Epithelial cell of proximal tubule (primary cell): ENCODE data around the gene CES2. TPM values are rescaled to one million over a fixed set of nuclear protein-coding genes. Genes with fewer than 3 reads are reported as not detected.

Source experiments
- DNase-seq: peaks from one replicate; pipeline ENCODE4 v3.0.0-alpha.2; 2011; ENCODE audit warnings: low read depth
- H3K4me3 ChIP-seq: 2 replicates; pipeline ENCODE4 v1.5.1; 2011; ENCODE audit warnings: low read depth, mild to moderate bottlenecking, low read length
- CTCF ChIP-seq: conservative IDR thresholded peaks from 2 replicates; pipeline ENCODE4 v1.5.1; 2012; ENCODE audit warnings: low read depth, mild to moderate bottlenecking, low read length
- total RNA-seq: library from RNA; depleted of rRNA; stranded (reverse); fragments of >200 nt; gene quantifications from 2 replicates; pipeline ENCODE4 v1.2.3, GENCODE V29; 2015

The CES2 gene
- total RNA-seq, 1 donor from 2014 or later, result 20.9 TPM

DNA sequence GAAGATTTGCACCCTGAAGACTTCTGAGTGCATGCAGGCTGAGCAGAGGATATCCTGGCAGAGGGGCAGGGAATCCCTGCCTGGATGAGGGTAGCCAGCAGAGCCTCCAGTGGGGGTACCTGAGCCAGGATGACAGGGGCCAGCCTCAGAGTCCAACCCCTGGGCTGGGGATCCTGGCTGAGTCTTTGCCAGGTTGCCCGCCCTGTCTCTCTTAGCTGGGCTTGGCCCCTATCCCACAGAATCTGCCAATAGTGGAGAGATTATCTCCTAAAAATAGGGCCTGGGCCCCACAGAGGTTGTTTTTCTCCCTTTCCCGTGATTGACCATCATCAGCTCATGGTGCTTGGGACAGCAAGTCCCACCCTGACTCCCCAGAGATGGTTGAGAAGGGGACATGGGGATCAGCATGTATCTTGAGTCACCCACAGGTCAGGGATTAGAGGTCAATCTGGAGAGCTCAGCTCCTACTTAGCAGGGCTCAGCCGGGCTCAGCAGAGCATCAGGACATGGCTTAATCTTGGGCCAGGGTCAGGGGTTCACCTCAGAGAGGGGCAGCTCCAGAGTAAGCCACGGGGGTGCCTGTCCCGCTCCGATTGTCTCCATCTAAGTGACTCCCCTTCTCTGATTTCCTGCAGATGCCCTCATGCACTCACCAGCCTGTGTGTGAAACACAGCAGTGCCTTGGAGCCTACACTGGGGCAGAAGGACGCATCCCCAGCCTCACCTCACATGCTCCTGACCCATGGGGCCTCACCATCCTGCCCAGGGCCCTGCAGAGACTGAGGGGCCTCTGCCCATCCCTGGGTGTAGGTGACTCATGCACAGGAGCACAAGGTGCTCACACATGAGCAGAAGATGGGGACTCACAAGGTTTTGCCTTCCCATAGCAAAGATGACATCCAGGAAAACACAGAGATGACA, 28.1 kb upstream of the CES2 start:
- no peak overlapping the region for H3K4me3 ChIP-seq
- TF ChIP-seq CTCF, result no peak
- DNase-seq, result no peak

GRCh38 chr16:66908116-66908515, 27.2 kb upstream of the CES2 start:
- no peak for TF ChIP-seq CTCF
- DNase-seq, result no peak

DNA sequence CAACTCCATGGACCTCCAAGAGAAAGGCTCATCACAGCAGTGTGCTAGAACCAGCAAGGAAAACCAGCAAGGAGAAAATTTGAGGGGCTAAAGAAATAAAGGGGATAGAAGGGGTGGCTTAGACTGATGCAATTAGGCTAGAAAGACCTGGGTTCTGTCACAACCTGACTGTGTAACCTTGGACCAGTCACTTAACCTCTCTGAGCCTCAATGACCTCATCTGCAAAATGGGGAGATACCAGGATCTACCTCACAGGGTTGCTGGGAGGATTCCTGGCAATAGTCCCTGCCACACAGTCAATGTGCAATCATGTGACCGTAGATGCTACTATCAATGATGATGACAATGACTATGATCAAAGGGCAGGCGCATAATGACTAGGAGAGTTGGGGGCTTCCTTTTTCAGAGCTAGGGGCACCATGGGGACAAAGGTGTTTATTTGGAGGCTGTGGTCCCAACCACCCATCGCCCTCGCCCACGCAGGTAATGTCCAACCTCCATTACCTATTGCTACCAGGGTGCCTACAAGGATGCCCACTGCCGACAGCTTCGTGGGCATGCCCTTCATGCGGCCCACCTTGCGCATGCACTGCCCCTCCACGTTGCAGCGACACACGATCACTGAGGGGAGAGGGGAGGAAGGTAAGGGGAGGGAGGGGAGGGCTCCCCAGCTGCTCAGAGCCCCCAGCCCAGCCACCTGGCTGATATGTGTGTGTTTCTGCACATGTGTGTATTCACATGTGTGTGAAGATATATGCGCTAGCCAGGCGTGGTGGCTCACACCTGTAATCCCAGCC, 26.4 kb upstream of the CES2 start:
- DNase-seq, result no peak
- H3K4me3 ChIP-seq, result no peak overlapping the region
- TF ChIP-seq CTCF, result no peak

More at GRCh38 chr16:66908116-66908515, 27.2 kb upstream of the CES2 start:
- no peak overlapping the region for H3K4me3 ChIP-seq

DNA sequence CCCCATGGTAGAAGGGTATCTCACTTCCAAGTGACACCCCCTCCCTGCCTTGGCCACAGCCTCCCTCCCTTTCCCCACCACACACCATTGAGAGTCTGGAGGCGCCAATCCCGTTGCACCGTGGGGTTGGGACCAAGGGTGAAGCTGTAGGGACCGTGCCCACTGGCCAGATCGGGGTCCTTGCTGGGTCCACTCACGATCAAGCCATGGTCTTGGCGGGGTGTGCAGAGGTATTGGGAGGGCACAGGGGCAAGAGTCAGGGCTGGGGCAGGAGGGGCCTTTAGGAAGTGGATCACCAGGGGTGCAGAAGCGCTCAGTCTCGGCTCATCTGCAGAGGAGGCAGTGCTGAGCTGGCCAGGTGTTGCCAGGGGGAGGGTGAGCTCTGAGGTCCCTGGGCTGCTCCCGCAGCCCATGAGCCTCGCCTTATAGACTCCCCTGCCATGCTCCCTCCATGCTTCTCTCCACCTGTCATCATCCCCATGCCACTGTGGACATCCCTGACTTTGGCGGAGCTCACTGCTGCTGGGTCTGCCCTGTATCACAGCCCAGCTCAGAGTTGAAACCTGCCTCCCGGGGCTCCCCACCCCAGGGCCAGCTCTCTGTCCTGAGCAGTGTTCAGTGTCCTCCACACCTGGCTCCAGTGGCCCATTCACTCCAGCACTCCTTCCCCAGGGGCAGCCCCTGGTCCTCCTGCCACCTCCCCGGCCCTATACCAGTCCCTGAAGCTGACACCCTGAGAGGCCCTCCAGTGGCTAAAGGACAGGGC, 25.0 kb upstream of the CES2 start:
- no peak overlapping the region for H3K4me3 ChIP-seq
- no peak for TF ChIP-seq CTCF
- DNase-seq, result no peak

GRCh38 chr16:66911112-66911511, 24.2 kb upstream of the CES2 start:
- DNase-seq, result no peak
- H3K4me3 ChIP-seq, result no peak overlapping the region
- TF ChIP-seq CTCF, result no peak

GRCh38 chr16:66911801-66912200, 23.5 kb upstream of the CES2 start:
- no peak overlapping the region for H3K4me3 ChIP-seq
- no peak for TF ChIP-seq CTCF
- DNase-seq, result no peak
